ENCODE results near the gene GNPTAB. TPM values are rescaled to one million over a fixed set of nuclear protein-coding genes. Genes with fewer than 3 reads are reported as not detected.
"Not testable (repeated sequence)": the region's sequence is repeated elsewhere in the genome, so short reads cannot be mapped to it uniquely, and the experiment has no call there.

The GNPTAB gene
- 14.8 and 15.9 TPM in 2 replicates for total RNA-seq (2014; rRNA removed; shearing (Covaris generic))

DNA sequence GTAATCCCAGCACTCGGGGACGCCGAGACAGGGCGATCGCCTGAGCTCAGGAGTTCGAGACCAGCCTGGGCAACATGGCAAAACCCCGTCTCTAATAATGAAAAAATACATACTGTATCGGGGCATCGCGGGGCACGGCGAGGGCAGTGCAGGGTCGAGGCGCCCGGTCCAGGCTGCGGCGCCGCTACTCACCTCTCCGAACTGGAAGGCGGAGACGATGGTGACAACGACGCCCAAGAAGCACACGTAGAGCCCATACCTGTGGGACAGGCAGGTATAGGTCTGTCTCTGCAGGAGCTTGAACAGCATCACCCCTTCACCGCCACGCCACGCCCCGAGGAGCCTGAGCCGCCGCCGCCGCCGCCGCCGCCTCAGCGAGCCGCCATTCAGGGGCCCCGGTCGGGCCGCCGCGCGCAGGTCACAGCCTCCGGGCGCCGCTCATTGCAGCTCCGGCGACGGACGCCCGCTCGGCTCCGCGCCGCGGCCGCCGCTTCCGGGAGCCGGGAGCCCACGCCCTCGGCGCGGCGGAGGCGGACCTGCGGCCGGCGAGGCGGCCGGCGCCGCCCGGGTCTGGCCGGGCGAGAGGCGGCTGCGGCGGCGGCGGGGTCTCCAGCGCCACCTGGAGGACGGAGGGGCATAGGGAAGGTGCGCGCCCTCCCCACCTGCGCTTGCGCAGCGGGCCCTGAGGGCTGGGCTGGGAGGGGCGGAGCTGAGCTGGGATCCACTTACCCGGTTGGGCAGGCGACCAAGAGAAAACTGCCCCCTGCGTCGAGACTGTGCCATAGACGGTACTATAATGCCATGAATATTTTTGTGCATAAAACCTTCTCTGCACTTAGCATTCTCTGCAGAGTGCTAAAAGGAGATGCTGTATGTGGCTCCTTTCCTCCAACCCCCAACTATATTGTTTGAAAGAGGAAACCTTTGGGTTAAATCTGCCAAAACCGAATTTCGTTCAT is at the start of gene GNPTAB:
TSS of gene GNPTAB (minus strand) at position 593 of the 959 bp plus-strand sequence. CDS start at position 309, 284 bp downstream.
- no peak within 1 kb of the TSS for H3K27ac ChIP-seq
- DNase-seq (ENCODE audit: low read depth in 1 of 2, low spot score in 2 of 2) = peak; percentile 95

DNA sequence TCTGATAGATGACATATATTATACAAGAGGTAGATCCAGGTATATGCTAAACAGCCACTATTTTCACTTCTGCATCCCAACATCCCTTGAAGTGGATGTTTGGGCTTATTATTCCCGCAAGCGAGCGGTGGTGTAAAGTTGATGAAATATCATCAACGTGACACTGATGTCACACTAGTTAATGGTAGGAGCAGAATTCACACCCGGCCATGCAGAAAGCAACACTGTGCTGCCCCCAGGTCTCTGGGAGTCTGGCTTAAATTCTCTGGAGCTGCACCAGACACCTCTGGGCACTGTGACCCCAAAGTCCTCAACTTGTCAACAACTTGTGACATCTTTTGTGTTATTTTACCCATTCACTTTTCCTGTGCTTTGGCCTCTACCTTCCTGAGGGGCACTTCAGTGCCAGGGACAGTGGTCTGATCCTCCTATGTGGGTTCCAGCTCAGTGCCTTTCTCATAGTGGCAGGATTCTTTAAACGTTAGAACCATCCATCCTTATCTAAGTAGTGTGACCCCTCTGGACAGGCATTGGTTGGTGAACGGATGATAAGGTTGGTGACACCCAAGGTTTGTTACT is 47.6 kb upstream of the GNPTAB start:
- Histone ChIP-seq H3K36me3 (peaks cover 13% of the 10 kb centered on the region), H3K4me1 (replicated peaks) (peaks cover 21% of the 10 kb centered on the region), H3K27me3 (replicated peaks) (no peaks in the 10 kb centered on the region), H3K9me3 (replicated peaks) (no peaks in the 10 kb centered on the region), H3K27ac (peak overlapping the region; percentile 99), H3K4me3 (peak overlapping the region; percentile 90)
- no peak for DNase-seq (ENCODE audit: low read depth in 1 of 2, low spot score in 2 of 2)

More for the DNA sequence above, at the start of gene GNPTAB:
- Histone ChIP-seq H3K4me1 (replicated peaks) (0 out of 2 replicates have a peak, but pooled peaks cover 10% of the 10 kb centered on the region), H3K9me3 (replicated peaks) (no peaks in the 10 kb centered on the region), H3K27me3 (replicated peaks) (no peaks in the 10 kb centered on the region), H3K36me3 (no peaks in the 10 kb centered on the region; the same call in 1 of the 2 replicates), H3K4me3 (peak within 1 kb of the TSS; percentile 82)

DNA sequence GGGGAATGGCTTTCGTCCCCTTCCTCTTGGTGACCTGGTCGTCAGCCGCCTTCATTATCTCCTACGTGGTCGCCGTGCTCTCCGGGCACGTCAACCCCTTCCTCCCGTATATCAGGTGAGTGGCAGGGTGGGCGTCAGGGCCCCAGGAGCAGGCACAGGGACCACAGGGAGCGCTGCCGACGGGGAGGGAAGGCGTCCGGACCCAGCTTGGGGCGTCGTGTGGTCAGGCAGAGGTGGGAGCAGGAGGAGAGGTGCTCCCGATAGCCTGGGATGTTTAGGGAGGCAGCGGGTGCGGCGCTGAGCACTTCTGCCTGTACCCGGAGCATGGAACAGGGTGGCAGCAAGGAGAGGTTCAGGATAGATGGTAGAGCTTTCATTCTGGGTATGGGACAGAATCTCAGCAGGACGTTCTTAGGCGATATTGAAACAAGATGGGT is 47.1 kb upstream of the GNPTAB start:
- Histone ChIP-seq H3K27ac (peak overlapping the region; percentile 99), H3K27me3 (replicated peaks) (no peaks in the 10 kb centered on the region), H3K9me3 (replicated peaks) (no peaks in the 10 kb centered on the region), H3K4me1 (replicated peaks) (peaks cover 21% of the 10 kb centered on the region), H3K36me3 (peaks cover 13% of the 10 kb centered on the region), H3K4me3 (peak overlapping the region; percentile 90)
- peak in 1 of 2 experiments; percentile 55 for DNase-seq (ENCODE audit: low read depth in 1 of 2, low spot score in 2 of 2)

DNA sequence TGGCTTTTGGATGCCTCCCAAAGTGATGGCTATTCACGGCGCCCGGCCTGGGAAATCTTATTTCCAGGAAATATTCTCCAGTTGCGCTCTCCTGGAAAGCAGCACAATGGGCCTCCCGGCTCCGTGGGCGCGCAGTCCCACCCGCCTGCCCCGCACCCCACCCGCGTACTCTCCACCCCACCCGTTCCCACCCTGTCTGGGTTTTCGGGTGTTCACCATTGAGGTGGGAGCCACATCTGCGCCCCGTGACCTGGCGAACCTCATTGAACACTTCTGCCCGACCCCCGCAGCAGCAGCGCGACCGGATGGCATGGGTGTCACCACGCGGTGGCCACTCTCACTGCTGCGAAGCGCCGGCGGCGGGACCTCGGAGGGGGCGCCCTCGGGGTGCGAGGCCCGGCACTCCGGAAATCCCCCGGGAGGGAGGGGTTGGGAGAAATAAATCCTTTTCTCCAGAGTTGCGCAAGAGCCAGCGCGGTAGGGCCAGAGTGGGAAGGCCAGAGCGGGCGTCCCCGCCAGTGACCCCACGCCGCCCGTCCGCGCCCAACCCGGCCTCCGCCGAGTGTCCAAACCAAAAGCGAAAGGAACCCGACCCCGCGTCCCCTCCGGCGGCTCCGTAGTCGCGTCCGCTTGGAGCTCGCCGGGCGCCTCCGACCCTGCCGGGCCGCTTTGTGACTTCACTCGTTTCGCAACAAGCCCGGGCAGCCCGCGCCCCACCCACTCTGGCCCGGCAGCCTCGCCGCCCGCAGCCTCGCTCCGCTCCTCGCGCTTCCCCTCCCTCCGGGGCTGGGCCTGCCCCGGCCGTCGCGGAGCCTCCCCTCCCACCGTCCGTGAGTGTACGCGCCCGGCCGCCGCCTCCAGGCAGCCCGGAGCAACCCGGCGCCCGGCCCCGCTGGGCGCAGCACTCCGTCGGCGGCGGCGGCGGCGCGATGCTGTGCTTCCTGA is 46.4 kb upstream of the GNPTAB start, which contains the start of gene DRAM1:
TSS of gene DRAM1 (plus strand) at position 720 of the 945 bp plus-strand sequence. CDS start at position 930, 210 bp downstream.
- peak within 1 kb of the TSS; percentile 99 for H3K27ac ChIP-seq
- peaks cover 13% of the 10 kb centered on the region for H3K36me3 ChIP-seq
- H3K4me1 ChIP-seq (replicated peaks) = peaks cover 21% of the 10 kb centered on the region
- H3K9me3 ChIP-seq (replicated peaks) = no peaks in the 10 kb centered on the region
- no peaks in the 10 kb centered on the region for H3K27me3 ChIP-seq (replicated peaks)
- H3K4me3 ChIP-seq = peak within 1 kb of the TSS; percentile 90
- DNase-seq (ENCODE audit: low read depth in 1 of 2, low spot score in 2 of 2) = peak; percentile 88 to 90

DNA sequence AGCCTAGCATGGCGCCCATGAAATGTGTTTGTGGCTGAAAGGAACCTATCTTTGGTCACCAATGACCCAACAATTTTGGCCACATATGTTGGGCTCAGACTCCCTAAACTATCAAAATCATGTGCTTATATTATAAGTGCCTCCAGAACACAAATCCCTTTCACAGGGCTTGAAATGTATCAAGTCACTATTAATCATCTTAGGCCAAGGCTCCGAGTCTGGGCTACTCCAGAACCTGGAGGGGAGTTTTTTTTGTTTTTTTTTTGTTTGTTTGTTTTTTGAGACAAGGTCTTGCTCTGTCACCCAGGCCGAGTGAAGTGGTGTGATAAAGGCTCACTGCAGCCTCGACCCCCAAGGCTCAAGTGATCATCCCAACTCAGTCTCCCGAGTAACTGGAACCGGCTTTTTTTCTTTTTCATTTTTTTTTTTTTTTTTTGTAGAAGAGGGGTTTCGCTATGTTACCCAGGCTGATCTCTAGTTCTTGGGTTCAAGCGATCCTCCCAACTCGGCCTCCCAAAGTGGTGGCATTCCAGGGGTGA is 45.6 kb upstream of the GNPTAB start:
- DNase-seq (ENCODE audit: low read depth in 1 of 2, low spot score in 2 of 2) = peak in 1 of 2 experiments; percentile 53
- H3K4me1 ChIP-seq (replicated peaks) = peaks cover 21% of the 10 kb centered on the region
- H3K4me3 ChIP-seq = peak overlapping the region; percentile 90
- peaks cover 13% of the 10 kb centered on the region for H3K36me3 ChIP-seq
- peak overlapping the region; percentile 99 for H3K27ac ChIP-seq
- no peaks in the 10 kb centered on the region for H3K27me3 ChIP-seq (replicated peaks)
- H3K9me3 ChIP-seq (replicated peaks) = no peaks in the 10 kb centered on the region

DNA sequence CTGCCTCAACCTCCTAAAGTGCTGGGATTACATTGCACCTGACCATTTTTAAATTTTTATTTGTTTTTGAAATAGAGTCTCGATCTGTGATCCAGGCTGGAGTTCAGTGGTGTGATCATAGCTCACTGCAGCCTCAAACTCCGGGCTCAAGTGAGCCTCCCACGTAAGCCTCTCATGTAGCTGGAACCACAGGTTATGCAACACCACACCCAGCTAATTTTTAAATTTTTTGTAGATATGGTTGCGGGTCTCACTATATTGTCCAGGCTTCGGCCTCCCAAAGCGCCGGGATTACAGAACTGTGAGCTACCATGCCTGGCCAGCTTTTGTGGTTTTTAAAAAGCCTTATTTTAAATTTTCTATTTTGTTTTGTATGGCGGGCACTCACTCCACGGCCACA is 44.4 kb upstream of the GNPTAB start:
- peak overlapping the region; percentile 99 for H3K27ac ChIP-seq
- no peaks in the 10 kb centered on the region for H3K9me3 ChIP-seq (replicated peaks)
- H3K36me3 ChIP-seq = peaks cover 9% of the 10 kb centered on the region
- no peak overlapping the region for H3K4me3 ChIP-seq
- no peaks in the 10 kb centered on the region for H3K27me3 ChIP-seq (replicated peaks)
- H3K4me1 ChIP-seq (replicated peaks) = peaks cover 21% of the 10 kb centered on the region
- DNase-seq (ENCODE audit: low read depth in 1 of 2, low spot score in 2 of 2) = no peak

DNA sequence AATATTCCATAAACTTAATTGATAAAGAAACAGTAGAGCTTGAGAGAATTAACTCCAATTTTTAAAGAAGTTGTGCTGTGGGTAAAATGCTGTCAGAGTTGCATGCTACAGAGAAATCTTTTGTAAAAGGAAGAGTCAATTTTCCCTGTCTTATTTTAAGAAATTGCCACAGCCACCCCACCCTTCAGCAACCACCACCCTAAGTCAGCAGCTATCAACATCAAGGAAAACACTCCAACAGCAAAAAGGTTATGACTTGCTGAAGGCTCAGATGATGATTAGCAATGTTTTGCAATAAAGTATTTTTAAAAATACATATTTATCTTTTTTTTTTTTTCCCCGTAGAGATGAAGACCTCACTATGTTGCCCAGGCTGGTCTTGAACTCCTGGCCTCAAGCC is 40.2 kb upstream of the GNPTAB start:
- Histone ChIP-seq H3K9me3 (replicated peaks) (no peaks in the 10 kb centered on the region), H3K27ac (no peak overlapping the region), H3K36me3 (no peaks in the 10 kb centered on the region), H3K27me3 (replicated peaks) (no peaks in the 10 kb centered on the region), H3K4me3 (no peak overlapping the region), H3K4me1 (replicated peaks) (peaks cover 8% of the 10 kb centered on the region)
- DNase-seq (ENCODE audit: low read depth in 1 of 2, low spot score in 2 of 2) = no peak

DNA sequence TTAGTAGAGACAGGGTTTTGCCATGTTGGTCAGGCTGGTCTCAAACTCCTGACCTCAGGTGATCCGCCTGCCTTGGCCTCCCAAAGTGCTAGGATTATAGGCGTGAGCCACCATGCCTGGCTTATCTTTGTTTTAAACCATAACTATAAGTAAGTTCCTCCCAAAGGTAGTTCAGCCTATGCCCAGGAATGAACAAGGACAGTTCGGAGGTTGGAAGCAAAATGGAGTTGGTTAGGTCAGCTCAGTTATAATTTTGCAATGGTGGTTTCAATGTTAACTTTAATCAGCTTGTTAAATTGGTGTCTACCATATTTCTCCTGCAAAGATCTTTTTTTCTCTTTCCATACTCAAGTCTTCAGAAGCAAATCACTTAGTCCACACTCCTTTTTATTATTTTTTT is 36.9 kb upstream of the GNPTAB start:
- not testable (repeated sequence) for DNase-seq (ENCODE audit: low read depth in 1 of 2, low spot score in 2 of 2); H3K36me3 ChIP-seq; H3K4me1 ChIP-seq (replicated peaks); H3K4me3 ChIP-seq; H3K9me3 ChIP-seq (replicated peaks); H3K27ac ChIP-seq; H3K27me3 ChIP-seq (replicated peaks)

DNA sequence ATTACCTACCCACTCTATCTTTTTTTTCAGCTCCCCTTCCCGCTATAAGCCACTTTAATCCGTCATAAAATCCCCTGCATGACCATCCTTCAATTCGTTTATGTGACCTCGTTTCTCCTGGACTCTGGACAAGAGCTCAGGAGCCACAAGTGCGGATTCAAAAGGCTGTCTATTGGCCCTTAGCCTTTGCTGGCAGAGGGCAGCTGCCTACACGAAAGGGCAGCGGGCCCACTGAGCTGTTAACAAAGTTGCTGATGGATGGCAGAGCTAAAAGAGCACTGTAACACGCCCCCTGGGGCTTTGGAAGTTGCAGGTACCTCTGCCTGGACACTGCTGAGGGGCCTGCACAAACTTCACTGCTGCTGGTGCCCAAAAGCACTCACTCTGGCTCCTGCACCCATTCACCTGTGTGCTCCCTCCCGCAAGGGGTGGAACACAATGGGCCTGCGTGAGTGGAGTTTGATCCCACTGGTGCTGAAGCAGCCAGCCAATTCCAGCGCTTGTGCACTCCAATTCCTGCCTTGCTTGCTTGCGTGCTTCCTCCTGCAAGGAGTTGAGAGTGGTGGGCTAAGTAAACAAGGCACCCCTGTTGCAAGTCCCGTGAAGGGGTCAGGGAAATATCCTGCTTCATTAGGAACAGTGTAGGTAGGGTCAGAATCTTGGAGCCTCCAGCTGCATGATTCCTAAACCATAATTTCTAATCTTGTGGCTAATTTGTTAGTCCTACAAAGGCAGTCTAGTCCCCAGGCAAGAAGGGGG is 36.0 kb upstream of the GNPTAB start:
- H3K27me3 ChIP-seq (replicated peaks) = no peaks in the 10 kb centered on the region
- DNase-seq (ENCODE audit: low read depth in 1 of 2, low spot score in 2 of 2) = no peak
- no peaks in the 10 kb centered on the region for H3K4me1 ChIP-seq (replicated peaks)
- H3K9me3 ChIP-seq (replicated peaks) = no peaks in the 10 kb centered on the region
- H3K27ac ChIP-seq = no peak overlapping the region
- no peaks in the 10 kb centered on the region for H3K36me3 ChIP-seq
- H3K4me3 ChIP-seq = no peak overlapping the region

DNA sequence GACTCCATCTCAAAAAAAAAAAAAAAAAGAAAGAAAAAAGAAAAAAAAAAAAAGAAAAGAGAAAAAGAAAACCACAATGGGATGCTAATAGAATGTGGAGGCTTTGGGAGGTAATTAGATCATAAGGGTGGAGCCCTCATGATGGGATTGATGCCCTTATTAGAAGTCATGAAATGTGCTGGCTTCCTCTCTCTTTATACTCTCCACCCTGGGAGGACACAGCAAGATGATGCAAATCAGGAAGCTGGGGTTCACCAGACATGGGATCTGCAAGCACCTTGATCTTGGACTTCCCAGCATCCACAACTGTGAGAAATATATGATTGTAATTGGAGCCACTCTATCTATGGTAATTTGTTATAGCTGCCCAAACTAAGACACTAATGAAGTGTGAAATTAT is 33.2 kb upstream of the GNPTAB start:
- no peaks in the 10 kb centered on the region for H3K36me3 ChIP-seq
- H3K27me3 ChIP-seq (replicated peaks) = no peaks in the 10 kb centered on the region
- no peak overlapping the region for H3K27ac ChIP-seq
- DNase-seq (ENCODE audit: low read depth in 1 of 2, low spot score in 2 of 2) = no peak
- H3K4me3 ChIP-seq = no peak overlapping the region
- no peaks in the 10 kb centered on the region for H3K9me3 ChIP-seq (replicated peaks)
- no peaks in the 10 kb centered on the region for H3K4me1 ChIP-seq (replicated peaks)

DNA sequence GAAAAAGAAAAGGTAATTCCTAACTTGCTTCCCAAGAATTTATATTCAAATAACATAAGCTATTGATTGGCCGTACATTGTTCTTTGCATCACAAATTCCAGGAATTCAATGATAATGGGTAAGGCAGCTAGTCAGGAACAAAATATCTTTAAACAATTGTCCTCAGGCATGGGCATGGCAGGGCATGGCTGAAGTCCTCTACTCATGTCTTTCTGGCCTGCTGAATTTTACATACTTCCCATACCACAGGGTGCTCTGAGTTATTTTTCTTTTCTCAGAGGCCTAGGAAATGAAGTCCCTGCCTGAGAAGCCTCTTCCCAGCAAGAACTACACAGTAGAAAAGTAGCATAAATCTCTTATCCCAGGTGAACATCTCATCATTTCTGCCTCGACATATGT is 31.5 kb upstream of the GNPTAB start:
- H3K27ac ChIP-seq = no peak overlapping the region
- H3K27me3 ChIP-seq (replicated peaks) = no peaks in the 10 kb centered on the region
- H3K4me1 ChIP-seq (replicated peaks) = peaks cover under 1% of the 10 kb centered on the region
- H3K9me3 ChIP-seq (replicated peaks) = no peaks in the 10 kb centered on the region
- no peaks in the 10 kb centered on the region for H3K36me3 ChIP-seq
- DNase-seq (ENCODE audit: low read depth in 1 of 2, low spot score in 2 of 2) = no peak
- H3K4me3 ChIP-seq = no peak overlapping the region

DNA sequence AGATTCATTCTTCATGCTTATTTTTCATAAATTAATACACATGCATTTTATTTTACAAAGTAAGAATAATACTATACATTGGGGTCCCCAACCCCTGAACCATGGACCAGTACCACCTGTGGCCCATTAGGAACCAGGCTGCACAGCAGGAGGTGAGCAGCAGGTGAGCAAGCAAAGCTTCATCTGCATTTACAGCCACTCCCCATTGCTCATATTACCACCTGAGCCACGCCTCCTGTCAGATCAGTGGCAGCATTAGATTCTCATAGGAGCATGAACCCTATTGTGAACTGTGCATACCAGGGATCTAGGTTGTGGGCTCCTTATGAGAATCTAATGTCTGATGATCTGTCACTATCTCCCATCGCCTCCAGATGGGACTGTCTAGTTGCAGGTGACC is 30.9 kb upstream of the GNPTAB start:
- not testable (repeated sequence) for H3K4me3 ChIP-seq; H3K4me1 ChIP-seq (replicated peaks); DNase-seq (ENCODE audit: low read depth in 1 of 2, low spot score in 2 of 2); H3K27ac ChIP-seq; H3K36me3 ChIP-seq; H3K27me3 ChIP-seq (replicated peaks); H3K9me3 ChIP-seq (replicated peaks)
